IMR-90 (cell line): ENCODE results near the gene SASH1. TPM values are rescaled to one million over a fixed set of nuclear protein-coding genes. Genes with fewer than 3 reads are reported as not detected.

Experiments
- ATAC-seq: fragments of 200-7000 bp; cut with Tn5 transposase; 2 replicates; pipeline ENCODE4 v1.9.1; 2020; ENCODE audit warnings: low read depth, mild to moderate bottlenecking, moderate library complexity
- BruUV-seq: library from RNA; stranded (reverse); fragments of 400-500 nt; replicated peaks from 2 replicates; lab custom pipeline; 2021; lab: Mats Ljungman, UMichigan
- CTCF ChIA-PET: fragments of 300-600 bp; formaldehyde crosslinking; extraction: SDS; loops from one replicate; lab custom pipeline; 2021; ENCODE audit warnings: antibody characterized with exemption; lab: Yijun Ruan, JAX
- POLR2A ChIA-PET: fragments of 300-600 bp; sonication (Branson Sonifier 250); formaldehyde crosslinking; loops from one replicate; lab custom pipeline; 2022; ENCODE audit warnings: antibody characterized with exemption; ENCODE audit not compliant: unreplicated experiment; lab: Charles Lee
- DNase-seq: peaks from one replicate; pipeline ENCODE4 v3.0.0; 2013
- H2AFZ ChIP-seq: replicated peaks from 2 replicates; pipeline ENCODE3; 2013; ENCODE audit warnings: low read length, mild to moderate bottlenecking; ENCODE audit not compliant: poor library complexity
- H2AK5ac ChIP-seq: 2 replicates; pipeline ENCODE4 v1.6.1; 2013; ENCODE audit warnings: low read depth, low read length, inconsistent platforms
- H2AK9ac ChIP-seq: replicated peaks from 2 replicates; pipeline ENCODE3; 2013; ENCODE audit warnings: mild to moderate bottlenecking, low read depth, low read length, moderate library complexity; ENCODE audit not compliant: poor library complexity
- H2BK120ac ChIP-seq: 2 replicates; pipeline ENCODE4 v1.6.1; 2013; ENCODE audit warnings: low read depth, low read length, inconsistent platforms
- H2BK15ac ChIP-seq: 3 replicates; pipeline ENCODE4 v1.6.1; 2013; ENCODE audit warnings: low read depth, low read length, inconsistent platforms
- H2BK20ac ChIP-seq: 2 replicates; pipeline ENCODE4 v1.6.1; 2013; ENCODE audit warnings: low read depth, mild to moderate bottlenecking, inconsistent platforms, low read length, moderate library complexity
- H2BK5ac ChIP-seq: 2 replicates; pipeline ENCODE4 v1.6.1; 2013; ENCODE audit warnings: mild to moderate bottlenecking, low read depth, low read length, inconsistent platforms; ENCODE audit not compliant: poor library complexity, severe bottlenecking
- H3K14ac ChIP-seq: replicated peaks from 2 replicates; pipeline ENCODE4 v1.6.1; 2013; ENCODE audit warnings: low read depth, low read length, inconsistent platforms
- H3K18ac ChIP-seq: 2 replicates; pipeline ENCODE4 v1.6.1; 2013; ENCODE audit warnings: low read depth, low read length, control low read depth
- H3K23ac ChIP-seq: 2 replicates; pipeline ENCODE4 v1.6.1; 2013; ENCODE audit warnings: low read depth, low read length, inconsistent platforms
- H3K27ac ChIP-seq: 2 replicates; pipeline ENCODE4 v1.5.1; 2013; ENCODE audit warnings: mild to moderate bottlenecking, control low read depth, low read length; ENCODE audit not compliant: insufficient read depth
- H3K27me3 ChIP-seq: 2 replicates; pipeline ENCODE4 v1.6.1; 2013; ENCODE audit warnings: low read length; ENCODE audit not compliant: control insufficient read depth, insufficient read depth
- H3K36me3 ChIP-seq: 2 replicates; pipeline ENCODE4 v1.6.1; 2013; ENCODE audit warnings: low read length, mixed read lengths; ENCODE audit not compliant: control insufficient read depth, insufficient read depth
- H3K4ac ChIP-seq: 2 replicates; pipeline ENCODE4 v1.6.1; 2013; ENCODE audit warnings: low read depth, low read length, inconsistent platforms
- H3K4me1 ChIP-seq: 2 replicates; pipeline ENCODE4 v1.6.1; 2013; ENCODE audit warnings: low read length, mixed read lengths; ENCODE audit not compliant: control insufficient read depth, insufficient read depth
- H3K4me2 ChIP-seq: 2 replicates; pipeline ENCODE4 v1.6.1; 2013; ENCODE audit warnings: low read depth, mild to moderate bottlenecking, control low read depth, low read length, moderate library complexity
- H3K4me3 ChIP-seq: 2 replicates; pipeline ENCODE4 v1.5.1; 2013; ENCODE audit warnings: low read depth, mild to moderate bottlenecking, control low read depth, low read length, moderate library complexity; ENCODE audit not compliant: insufficient read depth
- H3K56ac ChIP-seq: 2 replicates; pipeline ENCODE4 v1.6.1; 2013; ENCODE audit warnings: low read length, inconsistent platforms; ENCODE audit not compliant: insufficient read depth; ENCODE audit errors: extremely low read depth
- H3K79me1 ChIP-seq, 2 experiments: 2 replicates each; pipeline ENCODE4 v1.6.1; 2013; ENCODE audit warnings: low read length in 2 of 2, inconsistent platforms in 1 of 2, low read depth in 1 of 2
- H3K9ac ChIP-seq: 2 replicates; pipeline ENCODE4 v1.6.1; 2013; ENCODE audit warnings: low read depth, low read length, control low read depth
- H3K9me1 ChIP-seq: 2 replicates; pipeline ENCODE4 v1.6.1; 2013; ENCODE audit warnings: low read length, inconsistent platforms; ENCODE audit not compliant: insufficient read depth
- H3K9me3 ChIP-seq: 2 replicates; pipeline ENCODE4 v1.6.1; 2013; ENCODE audit warnings: low read length; ENCODE audit not compliant: control insufficient read depth, insufficient read depth
- H4K20me1 ChIP-seq: 2 replicates; pipeline ENCODE4 v1.6.1; 2013; ENCODE audit warnings: low read length, inconsistent platforms; ENCODE audit not compliant: insufficient read depth
- H4K5ac ChIP-seq: 2 replicates; pipeline ENCODE4 v1.6.1; 2013; ENCODE audit warnings: mild to moderate bottlenecking, low read depth, low read length, control low read depth
- H4K8ac ChIP-seq, 2 experiments: 2 replicates each; pipeline ENCODE4 v1.6.1; 2013; ENCODE audit warnings: low read depth in 2 of 2, low read length in 2 of 2, control low read depth in 1 of 2, inconsistent platforms in 1 of 2
- H4K91ac ChIP-seq: 2 replicates; pipeline ENCODE4 v1.6.1; 2013; ENCODE audit warnings: low read depth, low read length, inconsistent platforms; ENCODE audit not compliant: insufficient read depth
- BHLHE40 ChIP-seq: fragments of 150-350 bp; IDR thresholded peaks from 2 replicates; pipeline ENCODE4 v1.6.1; 2016; ENCODE audit warnings: mild to moderate bottlenecking, low read depth, low read length
- CHD1 ChIP-seq: IDR thresholded peaks from 2 replicates; pipeline ENCODE4 v1.6.1; 2012; ENCODE audit warnings: low read depth, low read length, improper control_type of control experiment
- CTCF ChIP-seq: conservative IDR thresholded peaks from 2 replicates; pipeline ENCODE4 v1.5.1; 2012; ENCODE audit warnings: mild to moderate bottlenecking, low read depth, low read length, improper control_type of control experiment
- FOS ChIP-seq: fragments of 150-350 bp; IDR thresholded peaks from 2 replicates; pipeline ENCODE4 v1.6.1; 2016; ENCODE audit warnings: low read depth, low read length
- MAFK ChIP-seq: IDR thresholded peaks from 2 replicates; pipeline ENCODE4 v1.6.1; 2012; ENCODE audit warnings: low read depth, low read length, improper control_type of control experiment
- MAZ ChIP-seq: IDR thresholded peaks from 2 replicates; pipeline ENCODE4 v1.6.1; 2012; ENCODE audit warnings: low read depth, mild to moderate bottlenecking, low read length, improper control_type of control experiment, moderate library complexity, borderline replicate concordance
- MXI1 ChIP-seq: IDR thresholded peaks from 2 replicates; pipeline ENCODE4 v1.6.1; 2012; ENCODE audit warnings: low read depth, mild to moderate bottlenecking, low read length, moderate library complexity, borderline replicate concordance
- NFE2L2 ChIP-seq: fragments of 150-350 bp; IDR thresholded peaks from 2 replicates; pipeline ENCODE4 v1.6.1; 2016; ENCODE audit warnings: low read depth, mild to moderate bottlenecking, low read length
- POLR2A ChIP-seq: IDR thresholded peaks from 2 replicates; pipeline ENCODE4 v1.6.1; 2012; ENCODE audit warnings: mild to moderate bottlenecking, low read depth, low read length
- RAD21 ChIP-seq: IDR thresholded peaks from 2 replicates; pipeline ENCODE4 v1.6.1; 2012; ENCODE audit warnings: low read length, improper control_type of control experiment
- RCOR1 ChIP-seq: IDR thresholded peaks from 2 replicates; pipeline ENCODE4 v1.6.1; 2012; ENCODE audit warnings: mild to moderate bottlenecking, low read length, improper control_type of control experiment; ENCODE audit not compliant: insufficient replicate concordance
- SMC3 ChIP-seq: fragments of 150-350 bp; IDR thresholded peaks from 2 replicates; pipeline ENCODE4 v1.6.1; 2016; ENCODE audit warnings: low read depth, mild to moderate bottlenecking, antibody characterized with exemption, low read length, moderate library complexity
- WGBS, 2 experiments: methylation state at CpG; one replicate each; pipeline versions ENCODE4 v1.1.5 to v1.1.7; 2013; ENCODE audit warnings: missing lambda C conversion rate in 2 of 2; ENCODE audit not compliant: insufficient read length in 1 of 2; ENCODE audit errors: extremely low coverage in 2 of 2; 5-methylcytosine and 5-hydroxymethylcytosine counted together
- dilution Hi-C: fragments of 300-500 bp; cut with HindIII; formaldehyde crosslinking; loops from one replicate; pipeline ENCODE4 v1.14.3; 2018; ENCODE audit warnings: low sequenced_read_pairs; ENCODE audit not compliant: unreplicated experiment
- in situ Hi-C: fragments of 300-500 bp; cut with MboI; formaldehyde crosslinking; loops from 3 replicates; pipeline ENCODE4 v1.14.3; 2019; ENCODE audit warnings: low sequenced_read_pairs, inconsistent platforms, mixed read lengths
- intact Hi-C: fragments of 100-400 bp; cut with micrococcal nuclease; formaldehyde crosslinking; loops from 2 replicates; pipeline ENCODE4 v1.10.0; 2022
- polyA plus RNA-seq, 3 experiments: library from polyadenylated mRNA; depleted of rRNA; stranded (reverse); fragments of >200 nt; gene quantifications; 2 replicates each; pipeline ENCODE4 v1.2.3, GENCODE V29; 2012; ENCODE audit warnings: low replicate concordance in 1 of 3
- total RNA-seq: library from RNA; depleted of rRNA; stranded (reverse); fragments of >200 nt; gene quantifications from 2 replicates; pipeline ENCODE4 v1.2.3, GENCODE V29; 2012
- TF ChIP-seq, protein P1 (sequence below): fragments of 150-350 bp; IDR thresholded peaks from 2 replicates; pipeline ENCODE4 v1.6.1; 2016; ENCODE audit warnings: low read depth, mild to moderate bottlenecking, low read length, moderate library complexity, borderline replicate concordance
- TF ChIP-seq, protein P2 (sequence below): fragments of 150-350 bp; IDR thresholded peaks from 2 replicates; pipeline ENCODE4 v1.6.1; 2017; ENCODE audit warnings: mild to moderate bottlenecking, antibody characterized with exemption, low read length, low read depth

The SASH1 gene
- total and polyA plus RNA-seq, 2 of the 4 experiments (the other 2 are of a cell fraction), result 11.6 to 16.5 TPM

GRCh38 chr6:148389917-148390316 is 47.3 kb downstream of the SASH1 start:
- no peaks in the 10 kb centered on the region for H3K9me3 ChIP-seq
- H3K56ac ChIP-seq, result no peak overlapping the region
- no peak overlapping the region for H2AK5ac ChIP-seq
- H3K4me2 ChIP-seq, result no peak overlapping the region
- H3K23ac ChIP-seq, result no peak overlapping the region
- WGBS, 2 experiments, result no CpG with 5 or more reads among the region's 12 CpGs
- intact Hi-C loops (no loop called here), in situ Hi-C loops (no loop called here), dilution Hi-C loops (no loop called here)
- ChIA-PET CTCF (no interaction called here), POLR2A (no interaction called here)
- ATAC-seq (no peak), DNase-seq (no peak)
- H4K91ac ChIP-seq, result no peak overlapping the region
- no peak overlapping the region for H2AFZ ChIP-seq
- no peak overlapping the region for H2BK120ac ChIP-seq
- H3K9ac ChIP-seq, result no peak overlapping the region
- no peak overlapping the region for H2AK9ac ChIP-seq
- no peak overlapping the region for H3K4me3 ChIP-seq
- H3K79me1 ChIP-seq, result peaks cover 9 to 47% of the 10 kb centered on the region in 2 experiments
- H3K18ac ChIP-seq, result no peak overlapping the region
- no peak overlapping the region for H3K14ac ChIP-seq
- no TSS peak for BruUV-seq
- H4K5ac ChIP-seq, result no peak overlapping the region
- H3K4ac ChIP-seq, result no peak overlapping the region
- no peak overlapping the region for H2BK15ac ChIP-seq
- no peaks in the 10 kb centered on the region for H3K27me3 ChIP-seq
- H2BK20ac ChIP-seq, result no peak overlapping the region
- peaks cover 2% of the 10 kb centered on the region for H3K4me1 ChIP-seq
- peaks cover 3% of the 10 kb centered on the region; the same call in 1 of the 2 replicates for H3K36me3 ChIP-seq
- H4K20me1 ChIP-seq, result 0 out of 2 replicates have a peak, but pooled peaks cover 5% of the 10 kb centered on the region
- TF ChIP-seq, protein P1, sequence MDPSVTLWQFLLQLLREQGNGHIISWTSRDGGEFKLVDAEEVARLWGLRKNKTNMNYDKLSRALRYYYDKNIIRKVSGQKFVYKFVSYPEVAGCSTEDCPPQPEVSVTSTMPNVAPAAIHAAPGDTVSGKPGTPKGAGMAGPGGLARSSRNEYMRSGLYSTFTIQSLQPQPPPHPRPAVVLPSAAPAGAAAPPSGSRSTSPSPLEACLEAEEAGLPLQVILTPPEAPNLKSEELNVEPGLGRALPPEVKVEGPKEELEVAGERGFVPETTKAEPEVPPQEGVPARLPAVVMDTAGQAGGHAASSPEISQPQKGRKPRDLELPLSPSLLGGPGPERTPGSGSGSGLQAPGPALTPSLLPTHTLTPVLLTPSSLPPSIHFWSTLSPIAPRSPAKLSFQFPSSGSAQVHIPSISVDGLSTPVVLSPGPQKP, result no peak
- no peak for TF ChIP-seq MXI1
- TF ChIP-seq, protein P2, sequence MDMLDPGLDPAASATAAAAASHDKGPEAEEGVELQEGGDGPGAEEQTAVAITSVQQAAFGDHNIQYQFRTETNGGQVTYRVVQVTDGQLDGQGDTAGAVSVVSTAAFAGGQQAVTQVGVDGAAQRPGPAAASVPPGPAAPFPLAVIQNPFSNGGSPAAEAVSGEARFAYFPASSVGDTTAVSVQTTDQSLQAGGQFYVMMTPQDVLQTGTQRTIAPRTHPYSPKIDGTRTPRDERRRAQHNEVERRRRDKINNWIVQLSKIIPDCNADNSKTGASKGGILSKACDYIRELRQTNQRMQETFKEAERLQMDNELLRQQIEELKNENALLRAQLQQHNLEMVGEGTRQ, result no peak
- TF ChIP-seq CHD1, result no peak
- TF ChIP-seq SMC3, result no peak
- no peak for TF ChIP-seq MAFK
- no peak for TF ChIP-seq FOS
- TF ChIP-seq NFE2L2, result no peak
- TF ChIP-seq RCOR1, result no peak
- no peak for TF ChIP-seq CTCF
- TF ChIP-seq POLR2A, result no peak
- TF ChIP-seq MAZ, result no peak
- TF ChIP-seq RAD21, result no peak
- TF ChIP-seq BHLHE40, result no peak
- H2BK5ac ChIP-seq, result no peak overlapping the region
- H4K8ac ChIP-seq, result no peak overlapping the region
- H3K27ac ChIP-seq, result no peak overlapping the region
- H3K9me1 ChIP-seq, result no peaks in the 10 kb centered on the region
